ENCODE measurements around the gene PTPN14.
"Not testable (repeated sequence)": the region's sequence is repeated elsewhere in the genome, so short reads cannot be mapped to it uniquely, and the experiment has no call there.

GRCh38 chr1:214394569-214394968 lies 156.8 kb downstream of the PTPN14 start:
- TF ChIP-seq, protein P1, sequence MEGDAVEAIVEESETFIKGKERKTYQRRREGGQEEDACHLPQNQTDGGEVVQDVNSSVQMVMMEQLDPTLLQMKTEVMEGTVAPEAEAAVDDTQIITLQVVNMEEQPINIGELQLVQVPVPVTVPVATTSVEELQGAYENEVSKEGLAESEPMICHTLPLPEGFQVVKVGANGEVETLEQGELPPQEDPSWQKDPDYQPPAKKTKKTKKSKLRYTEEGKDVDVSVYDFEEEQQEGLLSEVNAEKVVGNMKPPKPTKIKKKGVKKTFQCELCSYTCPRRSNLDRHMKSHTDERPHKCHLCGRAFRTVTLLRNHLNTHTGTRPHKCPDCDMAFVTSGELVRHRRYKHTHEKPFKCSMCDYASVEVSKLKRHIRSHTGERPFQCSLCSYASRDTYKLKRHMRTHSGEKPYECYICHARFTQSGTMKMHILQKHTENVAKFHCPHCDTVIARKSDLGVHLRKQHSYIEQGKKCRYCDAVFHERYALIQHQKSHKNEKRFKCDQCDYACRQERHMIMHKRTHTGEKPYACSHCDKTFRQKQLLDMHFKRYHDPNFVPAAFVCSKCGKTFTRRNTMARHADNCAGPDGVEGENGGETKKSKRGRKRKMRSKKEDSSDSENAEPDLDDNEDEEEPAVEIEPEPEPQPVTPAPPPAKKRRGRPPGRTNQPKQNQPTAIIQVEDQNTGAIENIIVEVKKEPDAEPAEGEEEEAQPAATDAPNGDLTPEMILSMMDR (IDR thresholded peaks at IDR 0.05), result not testable (repeated sequence)
- TF ChIP-seq ZFX (IDR thresholded peaks at IDR 0.05; ENCODE audit: borderline replicate concordance), result not testable (repeated sequence)

All from 22Rv1 (cell line).